Fibroblast of lung (primary cell): ENCODE data around the gene CD52. TPM values are rescaled to one million over a fixed set of nuclear protein-coding genes. Genes with fewer than 3 reads are reported as not detected.

Experiments
- DNase-seq, 2 donors: peaks; one replicate each; pipeline versions ENCODE4 v3.0.0 to v3.0.0-alpha.2; 2010; ENCODE audit warnings: low read depth in 2 of 2
- H2AFZ ChIP-seq: 2 replicates; pipeline ENCODE4 v1.5.1; 2012; ENCODE audit warnings: low read length, control low read depth, inconsistent platforms
- H3K27ac ChIP-seq: 2 replicates; pipeline ENCODE4 v1.5.1; 2011; ENCODE audit warnings: low read length, control low read depth; ENCODE audit not compliant: insufficient read depth
- H3K27me3 ChIP-seq: 2 replicates; pipeline ENCODE4 v1.5.1; 2011; ENCODE audit warnings: mild to moderate bottlenecking, low read length; ENCODE audit not compliant: control insufficient read depth, insufficient read depth
- H3K36me3 ChIP-seq: 2 replicates; pipeline ENCODE4 v1.5.1; 2011; ENCODE audit warnings: low read length; ENCODE audit not compliant: control insufficient read depth, insufficient read depth
- H3K4me1 ChIP-seq: 2 replicates; pipeline ENCODE4 v1.5.1; 2011; ENCODE audit warnings: low read length; ENCODE audit not compliant: control insufficient read depth, insufficient read depth; ENCODE audit errors: extremely low read depth
- H3K4me2 ChIP-seq: 2 replicates; pipeline ENCODE4 v1.5.1; 2011; ENCODE audit warnings: low read length, control low read depth; ENCODE audit not compliant: insufficient read depth; ENCODE audit errors: extremely low read depth
- H3K4me3 ChIP-seq, 4 experiments: fragments of 200-600 bp in 1 of 4; sonication (generic) in 1 of 4; replicated peaks in 1 of 4; 2 replicates each; pipeline ENCODE4 v1.5.1; 2011 to 2016; ENCODE audit warnings: low read length in 4 of 4, low read depth in 3 of 4, mild to moderate bottlenecking in 3 of 4, control low read depth in 2 of 4, inconsistent platforms in 1 of 4, mixed read lengths in 1 of 4; ENCODE audit not compliant: insufficient read depth in 1 of 4; ENCODE audit errors: control extremely low read depth in 1 of 4
- H3K79me2 ChIP-seq: 2 replicates; pipeline ENCODE4 v1.5.1; 2012; ENCODE audit warnings: mild to moderate bottlenecking, low read length, inconsistent platforms; ENCODE audit not compliant: control insufficient read depth, insufficient read depth
- H3K9ac ChIP-seq: 2 replicates; pipeline ENCODE4 v1.5.1; 2011; ENCODE audit warnings: mild to moderate bottlenecking, low read length, control low read depth; ENCODE audit not compliant: insufficient read depth
- H3K9me3 ChIP-seq: 2 replicates; pipeline ENCODE4 v1.5.1; 2012; ENCODE audit warnings: low read depth, low read length; ENCODE audit not compliant: control insufficient read depth, insufficient read depth
- H4K20me1 ChIP-seq: 2 replicates; pipeline ENCODE4 v1.5.1; 2011; ENCODE audit warnings: low read length; ENCODE audit not compliant: control insufficient read depth, insufficient read depth; ENCODE audit errors: extremely low read depth
- EZH2 ChIP-seq: IDR thresholded peaks from 2 replicates; pipeline ENCODE4 v1.5.1; 2012; ENCODE audit warnings: low read length, control low read depth, mild to moderate bottlenecking; ENCODE audit errors: missing control alignments
- polyA plus RNA-seq, 2 donors: library from polyadenylated mRNA; depleted of rRNA in 1 of 2; stranded (reverse) in 1 of 2; unstranded in 1 of 2; fragments of >200 nt; gene quantifications; 2 replicates each; pipeline ENCODE4 v1.2.1, GENCODE V29; 2011 to 2012; ENCODE audit warnings: missing spikeins in 1 of 2
- total RNA-seq: library from RNA; depleted of rRNA; stranded (reverse); fragments of >200 nt; gene quantifications from 2 replicates; pipeline ENCODE4 v1.2.1, GENCODE V29; 2014
- TF ChIP-seq, protein P1 (sequence below), 2 donors: IDR thresholded peaks in 1 of 2; conservative IDR thresholded peaks in 1 of 2; 1 replicate in 1 of 2; 2 replicates in 1 of 2; pipeline ENCODE4 v1.5.1; 2011 to 2012; ENCODE audit warnings: low read length in 2 of 2, control low read depth in 1 of 2, inconsistent platforms in 1 of 2, low read depth in 1 of 2, mild to moderate bottlenecking in 1 of 2

Gene CD52
- total and polyA plus RNA-seq, 2 donors (not counting 1 experiment from before 2014, with no cell fraction given) = 0.31 TPM; not detected in 1

DNA sequence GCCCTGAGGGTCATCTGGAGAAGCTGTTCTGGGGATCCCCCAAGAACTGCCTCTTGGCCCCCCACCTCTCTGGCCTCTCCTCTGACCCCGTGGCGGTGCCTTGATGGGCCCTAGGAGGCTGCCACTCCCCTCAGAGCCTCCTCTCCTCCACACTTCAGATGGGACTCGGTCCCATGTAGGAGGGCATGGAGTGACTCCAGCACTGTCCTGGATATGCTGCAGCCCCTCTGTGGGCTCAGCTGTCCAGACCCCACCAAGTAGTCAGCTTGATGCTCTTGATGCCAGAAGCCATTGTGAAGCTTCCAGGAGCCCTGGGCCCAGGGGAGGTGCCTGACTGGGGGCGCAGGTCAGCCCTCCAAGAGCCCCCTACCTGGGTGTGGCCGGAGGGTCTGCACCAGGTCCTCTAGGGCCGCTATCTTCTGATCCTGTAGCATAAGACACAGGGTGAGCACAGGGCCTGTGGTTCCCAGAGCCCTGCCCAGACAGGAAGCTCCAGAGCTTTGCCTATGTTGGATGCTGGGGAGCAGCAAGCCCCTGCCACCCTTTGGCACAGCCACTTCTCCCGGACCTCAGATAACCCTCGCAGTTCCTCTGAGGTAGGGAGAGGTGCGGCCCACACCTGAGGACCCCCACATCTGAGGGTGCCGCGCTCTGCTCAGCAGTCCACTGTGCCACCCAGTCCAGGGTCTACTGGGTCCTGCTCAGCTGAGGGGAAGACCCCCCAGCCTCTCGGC is 20.5 kb upstream of the CD52 start:
- Histone ChIP-seq H3K4me2 (no peak overlapping the region), H3K4me1 (peaks cover 6% of the 10 kb centered on the region), H3K9me3 (no peaks in the 10 kb centered on the region), H3K36me3 (no peaks in the 10 kb centered on the region), H3K27ac (no peak overlapping the region), H2AFZ (no peak overlapping the region), H3K4me3 (no peak overlapping the region), H3K79me2 (no peaks in the 10 kb centered on the region), H4K20me1 (no peaks in the 10 kb centered on the region), H3K9ac (no peak overlapping the region), H3K27me3 (no peaks in the 10 kb centered on the region)
- DNase-seq = no peak
- TF ChIP-seq, protein P1, sequence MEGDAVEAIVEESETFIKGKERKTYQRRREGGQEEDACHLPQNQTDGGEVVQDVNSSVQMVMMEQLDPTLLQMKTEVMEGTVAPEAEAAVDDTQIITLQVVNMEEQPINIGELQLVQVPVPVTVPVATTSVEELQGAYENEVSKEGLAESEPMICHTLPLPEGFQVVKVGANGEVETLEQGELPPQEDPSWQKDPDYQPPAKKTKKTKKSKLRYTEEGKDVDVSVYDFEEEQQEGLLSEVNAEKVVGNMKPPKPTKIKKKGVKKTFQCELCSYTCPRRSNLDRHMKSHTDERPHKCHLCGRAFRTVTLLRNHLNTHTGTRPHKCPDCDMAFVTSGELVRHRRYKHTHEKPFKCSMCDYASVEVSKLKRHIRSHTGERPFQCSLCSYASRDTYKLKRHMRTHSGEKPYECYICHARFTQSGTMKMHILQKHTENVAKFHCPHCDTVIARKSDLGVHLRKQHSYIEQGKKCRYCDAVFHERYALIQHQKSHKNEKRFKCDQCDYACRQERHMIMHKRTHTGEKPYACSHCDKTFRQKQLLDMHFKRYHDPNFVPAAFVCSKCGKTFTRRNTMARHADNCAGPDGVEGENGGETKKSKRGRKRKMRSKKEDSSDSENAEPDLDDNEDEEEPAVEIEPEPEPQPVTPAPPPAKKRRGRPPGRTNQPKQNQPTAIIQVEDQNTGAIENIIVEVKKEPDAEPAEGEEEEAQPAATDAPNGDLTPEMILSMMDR (conservative IDR thresholded peaks at IDR 0.05 in 1 of 2, IDR thresholded peaks at IDR 0.05 in 1 of 2; ENCODE audit: low read depth in 1 of 2, low read length in 2 of 2) = no peak
- no peak for TF ChIP-seq EZH2

DNA sequence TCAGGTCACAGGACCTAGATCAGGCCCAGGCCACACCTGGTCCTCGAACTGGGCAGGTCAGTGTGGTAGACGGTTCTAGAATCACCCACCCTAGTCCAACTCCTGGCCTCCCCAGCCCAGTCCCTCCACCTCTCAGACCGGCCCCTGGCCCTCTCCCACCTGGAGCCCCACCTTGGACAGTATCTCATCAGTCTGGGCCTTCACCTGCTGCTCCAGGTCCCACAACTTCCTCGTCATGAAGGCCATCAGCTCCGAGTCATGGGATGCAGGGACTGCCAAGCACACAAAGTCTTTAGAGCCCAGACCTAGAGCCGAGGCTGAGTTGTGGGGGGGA is 20.0 kb upstream of the CD52 start:
- Histone ChIP-seq H3K9ac (no peak overlapping the region), H3K4me2 (no peak overlapping the region), H4K20me1 (no peaks in the 10 kb centered on the region), H3K27me3 (no peaks in the 10 kb centered on the region), H2AFZ (no peak overlapping the region), H3K4me1 (peaks cover 11% of the 10 kb centered on the region), H3K9me3 (no peaks in the 10 kb centered on the region), H3K36me3 (no peaks in the 10 kb centered on the region), H3K4me3 (no peak overlapping the region), H3K27ac (no peak overlapping the region), H3K79me2 (no peaks in the 10 kb centered on the region)
- TF ChIP-seq EZH2 = no peak
- TF ChIP-seq, protein P1 (conservative IDR thresholded peaks at IDR 0.05 in 1 of 2, IDR thresholded peaks at IDR 0.05 in 1 of 2; ENCODE audit: low read depth in 1 of 2, low read length in 2 of 2) = no peak
- DNase-seq = no peak

DNA sequence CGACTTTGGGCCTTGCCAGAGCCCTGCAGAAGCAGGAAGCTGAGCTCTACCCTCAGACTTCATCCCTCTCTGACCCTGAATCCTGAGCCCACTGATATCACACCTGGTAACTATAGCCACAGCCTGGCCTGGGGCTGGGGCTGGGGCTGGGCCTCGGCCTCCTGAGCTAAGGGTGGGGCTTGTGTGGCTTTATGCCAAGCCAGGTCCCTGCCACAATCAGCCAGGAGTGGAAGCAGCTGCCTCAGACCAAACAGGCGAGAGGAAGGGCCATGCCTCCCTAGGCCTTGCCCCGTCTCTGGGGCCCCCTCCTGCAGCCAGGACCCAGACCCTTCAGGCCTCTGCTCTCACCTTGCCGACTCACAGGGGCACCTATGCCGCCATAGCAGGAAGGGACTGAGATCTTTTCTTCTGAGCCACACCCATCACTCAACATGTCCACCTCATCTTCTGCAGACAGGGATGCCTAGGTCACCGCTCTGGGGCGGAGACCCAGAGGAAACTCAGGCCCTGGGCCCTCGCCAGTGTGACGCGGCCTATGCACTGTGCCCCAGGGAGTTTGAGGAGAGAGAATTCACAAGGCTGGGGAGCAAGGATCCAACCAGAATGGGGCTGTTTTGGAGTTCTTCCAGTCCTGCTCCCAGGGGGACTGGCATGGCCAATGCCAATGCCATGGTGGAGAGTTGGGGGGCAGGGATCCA is 17.0 kb upstream of the CD52 start:
- Histone ChIP-seq H3K9ac (no peak overlapping the region), H3K4me3 (no peak overlapping the region), H3K27ac (no peak overlapping the region), H3K27me3 (no peaks in the 10 kb centered on the region), H3K9me3 (no peaks in the 10 kb centered on the region), H4K20me1 (no peaks in the 10 kb centered on the region), H3K79me2 (no peaks in the 10 kb centered on the region), H3K4me1 (peaks cover 17% of the 10 kb centered on the region), H2AFZ (no peak overlapping the region), H3K36me3 (no peaks in the 10 kb centered on the region), H3K4me2 (no peak overlapping the region)
- no peak for DNase-seq
- TF ChIP-seq EZH2 = no peak
